Left hindlimb (tissue), 1 donor: ENCODE data around the gene IER5L.
"Not testable (repeated sequence)": the region's sequence is repeated elsewhere in the genome, so short reads cannot be mapped to it uniquely, and the experiment has no call there.

Source experiments
- DNase-seq: peaks from one replicate; pipeline ENCODE4 v3.0.0-alpha.2; 2018

Gene IER5L

DNA sequence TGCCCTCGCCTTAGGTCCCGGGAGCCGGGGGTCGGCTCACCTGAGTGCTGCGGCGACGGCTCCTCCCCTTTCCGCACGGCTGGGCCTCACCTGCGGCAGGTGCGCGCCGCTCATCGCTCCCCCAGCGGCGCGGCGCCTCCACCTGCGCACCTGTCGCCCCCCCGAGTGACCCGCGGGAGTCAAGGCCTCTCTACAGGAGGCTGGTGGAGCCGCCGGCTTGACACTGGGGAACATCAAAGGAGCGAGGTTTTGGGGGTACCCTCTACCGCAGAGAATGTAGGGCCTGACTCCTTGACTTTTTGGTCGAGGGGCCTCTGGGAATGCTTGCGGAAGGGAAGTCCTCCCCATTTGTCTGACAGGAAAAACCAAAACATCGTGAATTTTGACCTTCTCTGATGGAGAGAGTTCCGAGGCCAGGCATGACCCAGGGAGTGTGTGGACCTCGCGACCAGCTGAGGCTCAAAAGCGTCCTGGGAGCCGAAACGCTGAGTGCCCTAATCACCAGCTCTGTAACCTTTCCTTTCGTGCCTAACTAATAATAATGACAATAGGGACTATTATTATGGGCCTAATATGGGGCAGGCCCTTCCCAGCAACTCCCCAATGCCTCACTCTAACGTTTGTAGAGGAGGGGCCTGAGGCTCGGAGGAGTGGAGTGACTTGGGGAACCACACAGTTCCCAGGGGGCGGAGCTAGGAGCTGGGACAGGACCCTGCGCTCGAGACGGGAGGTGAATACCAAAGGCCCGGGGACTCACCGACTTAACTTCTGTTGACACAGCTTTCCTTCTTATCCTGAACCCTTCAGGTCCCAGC is 714 bp upstream of the IER5L start:
- no peak for DNase-seq

DNA sequence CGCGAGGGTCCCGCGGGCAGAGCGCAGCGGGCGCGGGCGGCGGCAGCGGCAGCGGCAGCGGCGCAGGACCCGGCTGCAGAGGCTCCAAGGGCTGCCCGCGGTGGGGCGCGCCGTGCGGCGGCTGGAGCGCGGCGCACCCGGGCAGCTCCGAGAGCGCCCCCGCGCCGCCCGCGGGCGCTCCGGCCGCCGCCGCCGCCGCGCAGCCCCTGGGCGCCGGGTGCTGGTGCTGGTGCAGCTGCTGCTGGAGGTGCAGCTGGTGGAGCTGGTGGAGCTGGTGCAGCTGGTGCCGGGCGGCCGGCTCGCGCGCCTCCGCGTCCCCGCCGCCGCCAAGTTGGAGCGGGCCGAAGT is 644 bp downstream of the IER5L start:
- DNase-seq, result no peak

DNA sequence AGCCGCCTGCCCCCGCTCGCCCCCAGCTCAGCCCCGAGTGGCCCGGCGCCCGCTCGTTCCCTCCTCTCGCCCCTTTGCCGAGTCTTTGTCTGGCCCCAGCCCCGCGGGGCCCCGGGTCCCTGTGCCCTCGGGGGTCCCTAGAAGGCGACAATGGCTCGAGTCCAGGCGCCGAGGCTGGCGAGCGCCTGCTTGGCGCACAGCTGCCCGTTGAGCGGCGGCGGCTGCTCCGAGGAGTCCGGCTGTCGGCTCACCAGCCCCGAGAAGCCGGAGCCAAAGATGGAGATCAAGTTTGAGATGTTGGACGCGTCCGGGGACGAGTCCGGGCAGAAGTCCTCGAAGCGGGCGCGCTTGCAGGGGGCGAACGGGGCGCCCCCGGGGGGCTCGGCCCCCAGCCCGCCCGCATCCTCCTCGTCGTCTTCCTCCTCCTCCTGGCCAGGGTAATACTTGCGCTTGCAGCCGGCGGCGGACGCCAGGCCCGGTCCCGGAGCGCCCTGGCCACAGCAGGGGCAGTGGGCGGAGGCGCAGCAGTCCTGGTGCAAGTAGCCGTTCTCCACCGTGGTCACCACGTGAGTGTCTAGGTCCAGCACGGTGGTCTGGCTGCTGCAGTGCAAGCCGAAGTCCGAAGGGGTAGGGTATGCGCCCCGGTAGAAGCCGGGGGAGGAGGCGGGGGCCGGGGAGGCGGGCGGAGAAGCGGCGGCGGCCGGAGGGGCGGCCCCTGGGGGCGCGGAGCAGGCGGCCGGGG is 1.2 kb downstream of the IER5L start:
- peak; percentile 65 for DNase-seq

DNA sequence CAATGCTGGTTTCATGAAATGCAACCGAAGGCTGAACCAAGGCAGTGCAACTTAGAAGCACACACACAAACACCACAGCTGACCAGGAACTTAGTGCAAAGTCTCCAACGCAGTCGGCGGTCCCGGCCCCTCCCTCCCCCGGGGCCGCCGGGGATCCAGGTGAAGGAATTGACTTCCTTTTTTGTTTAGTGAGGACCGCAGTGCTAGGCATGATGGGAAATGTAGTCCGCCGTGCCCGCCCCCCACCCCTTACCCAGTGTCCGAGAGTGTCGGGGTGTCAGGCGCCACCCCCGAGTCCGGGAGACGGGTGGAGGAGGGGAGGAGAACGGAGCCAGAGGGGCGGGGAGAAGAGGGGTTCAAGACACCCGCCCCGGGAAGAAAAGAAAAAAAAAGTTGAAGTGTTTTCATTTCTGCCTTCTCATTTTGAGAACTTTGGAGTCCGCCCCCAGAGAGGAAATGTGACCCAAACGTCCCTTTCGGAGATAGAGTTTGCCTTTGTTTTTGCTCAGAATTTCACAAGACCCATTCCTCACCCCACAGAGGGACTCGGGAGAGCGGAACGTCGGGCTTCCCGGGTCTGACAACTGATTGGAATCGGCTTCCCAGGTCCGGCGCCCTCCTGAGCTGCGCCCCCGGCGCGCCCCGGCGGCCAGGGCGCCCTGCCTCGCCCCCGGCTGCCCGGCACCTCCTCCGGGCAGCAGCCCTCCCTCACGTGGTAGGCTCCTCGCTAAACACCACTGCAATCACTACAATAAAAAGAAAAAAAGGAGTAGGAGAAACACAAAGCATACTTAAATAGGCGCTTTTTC is 2.0 kb downstream of the IER5L start:
- DNase-seq, result peak; percentile 95

DNA sequence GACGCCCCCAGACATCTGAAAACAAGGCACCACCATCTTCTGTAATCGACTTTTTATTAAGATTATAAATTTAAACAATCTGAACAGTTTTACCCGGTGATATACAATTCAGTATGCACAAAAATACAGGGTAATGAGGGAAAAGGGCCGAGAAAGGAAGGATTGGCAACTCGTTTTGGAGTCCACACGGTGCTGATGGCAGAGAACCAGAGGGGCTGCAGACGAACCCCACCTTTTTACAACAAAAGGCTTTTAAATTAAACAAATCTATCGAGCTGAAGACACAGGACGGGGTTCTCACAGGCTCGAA is 2.6 kb downstream of the IER5L start:
- DNase-seq, result no peak

DNA sequence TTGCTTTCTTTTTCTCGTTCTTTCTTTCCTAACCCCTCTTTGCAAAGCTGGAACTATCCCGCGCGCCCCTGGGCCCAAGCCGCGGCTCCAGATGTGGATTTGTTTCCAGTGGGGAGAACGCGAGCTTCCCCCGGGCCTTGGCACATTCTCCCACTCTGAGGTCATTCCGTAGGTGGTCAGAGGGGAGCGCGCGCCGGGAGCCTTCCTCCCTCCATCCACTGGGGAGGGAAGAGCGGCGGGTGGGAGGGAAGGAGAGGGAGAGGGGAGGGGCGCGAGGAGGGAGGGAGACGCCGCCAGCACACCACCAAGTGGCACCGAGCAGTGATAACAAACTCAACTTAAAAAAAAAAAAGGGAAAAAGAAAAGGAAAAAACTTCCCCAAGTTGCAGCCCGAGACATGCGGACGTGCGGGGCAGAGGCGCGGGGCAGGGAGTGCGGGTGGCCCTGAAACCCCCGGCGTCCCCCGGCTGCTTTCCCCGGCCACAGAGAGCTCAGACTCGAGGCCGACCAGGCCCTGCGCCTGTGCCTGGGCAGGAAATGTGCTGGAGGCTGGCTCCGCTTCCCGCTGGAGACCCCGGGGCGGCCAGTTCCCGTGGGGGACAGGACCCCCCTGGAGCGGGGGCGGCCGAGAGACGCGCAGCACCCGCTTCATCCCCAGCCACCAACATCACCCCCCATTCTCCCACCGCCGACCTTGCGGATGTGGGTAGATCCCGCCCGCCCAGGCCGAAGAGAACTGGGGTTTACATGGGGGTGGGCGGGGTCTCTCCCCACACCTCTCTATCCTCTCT is 3.1 kb downstream of the IER5L start:
- DNase-seq, result peak; percentile 88

DNA sequence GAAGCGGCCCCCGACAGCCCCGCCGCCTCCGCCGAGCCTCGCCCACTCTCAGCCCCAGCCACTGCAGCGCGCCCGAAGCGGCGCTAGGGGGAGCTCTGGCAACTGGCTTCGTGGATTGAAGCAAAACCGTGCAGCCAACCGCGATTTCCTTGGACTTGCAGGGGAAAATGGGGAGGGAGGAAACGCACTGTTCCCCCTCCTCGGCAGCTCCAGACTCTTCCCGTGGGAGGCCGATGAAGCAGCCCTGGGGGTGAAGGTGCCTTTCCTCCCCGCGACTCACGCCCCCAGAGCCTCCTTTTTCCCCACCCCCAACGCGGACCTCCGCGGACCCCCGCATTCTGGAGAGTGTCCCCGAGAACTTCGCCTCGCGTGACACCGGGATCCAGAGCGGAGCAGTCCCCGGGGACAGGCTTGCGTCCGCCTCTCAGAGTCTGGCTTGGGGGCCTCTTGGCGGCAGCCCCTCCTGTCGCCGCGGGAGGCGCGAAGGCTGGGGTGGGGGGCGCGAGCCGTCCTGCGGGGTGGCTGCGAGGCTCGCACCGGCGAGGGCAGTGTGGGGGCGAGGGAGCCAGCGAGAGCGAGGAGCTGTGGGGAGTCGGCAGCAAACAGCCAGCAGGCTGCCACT is 3.8 kb downstream of the IER5L start:
- DNase-seq, result peak; percentile 93

DNA sequence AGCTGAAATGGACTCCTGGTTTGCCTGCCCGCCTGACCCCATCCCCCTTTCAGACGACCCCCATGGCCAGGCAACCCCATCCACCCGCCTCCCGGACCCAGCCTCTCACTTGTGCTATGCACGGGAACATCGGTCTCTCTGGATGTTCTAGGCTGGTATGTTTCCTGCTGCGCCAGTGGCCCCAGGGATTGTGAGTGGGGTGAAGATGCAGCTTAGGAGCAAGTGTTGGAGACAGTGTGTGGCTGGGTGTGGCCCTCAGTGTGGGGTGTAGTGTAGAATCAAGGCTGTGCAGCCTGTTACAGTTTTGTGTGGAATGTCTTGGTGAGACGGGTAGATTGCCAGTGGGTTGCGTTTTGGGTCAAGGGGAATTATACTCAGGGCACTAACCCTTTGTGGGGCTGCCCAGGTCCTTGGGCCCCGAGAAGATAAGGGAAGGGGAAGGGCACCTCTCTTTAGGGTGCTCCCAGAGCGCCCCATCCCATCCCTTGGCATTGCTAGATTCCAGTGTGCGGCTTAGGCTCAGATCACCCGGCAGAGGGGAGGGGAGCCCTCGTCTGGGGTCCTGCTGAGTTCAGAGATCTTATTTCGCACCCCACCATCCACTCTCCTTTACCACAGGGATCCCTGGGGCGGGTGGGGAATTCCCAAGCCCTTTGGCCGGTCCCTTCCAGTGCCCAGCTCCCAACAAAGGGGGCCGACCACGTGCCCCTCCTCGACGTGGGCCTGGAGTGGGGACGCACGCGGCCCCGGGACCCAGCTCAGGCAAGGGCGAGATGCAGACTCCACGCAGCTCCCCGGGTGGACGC is 4.6 kb downstream of the IER5L start:
- no peak for DNase-seq

DNA sequence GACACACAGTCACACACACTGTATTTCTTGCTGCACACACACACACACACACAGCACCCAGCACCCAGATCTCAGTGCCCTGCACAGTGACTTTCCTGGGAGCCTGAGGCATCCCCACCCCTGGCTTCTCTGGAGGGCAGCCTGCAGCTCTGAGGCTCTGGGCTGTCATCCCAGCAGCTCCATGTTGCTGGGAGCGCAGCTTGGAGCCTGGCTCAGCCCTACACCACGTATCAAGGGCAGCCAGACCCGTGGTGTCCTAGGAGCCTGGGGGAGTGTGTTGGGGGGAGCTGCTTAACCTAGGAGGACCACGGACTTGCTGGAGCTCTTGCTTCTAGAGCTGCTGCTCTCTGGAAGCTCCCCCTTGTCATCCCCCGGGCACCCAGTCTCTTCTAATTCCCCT is 5.2 kb downstream of the IER5L start:
- no peak for DNase-seq

DNA sequence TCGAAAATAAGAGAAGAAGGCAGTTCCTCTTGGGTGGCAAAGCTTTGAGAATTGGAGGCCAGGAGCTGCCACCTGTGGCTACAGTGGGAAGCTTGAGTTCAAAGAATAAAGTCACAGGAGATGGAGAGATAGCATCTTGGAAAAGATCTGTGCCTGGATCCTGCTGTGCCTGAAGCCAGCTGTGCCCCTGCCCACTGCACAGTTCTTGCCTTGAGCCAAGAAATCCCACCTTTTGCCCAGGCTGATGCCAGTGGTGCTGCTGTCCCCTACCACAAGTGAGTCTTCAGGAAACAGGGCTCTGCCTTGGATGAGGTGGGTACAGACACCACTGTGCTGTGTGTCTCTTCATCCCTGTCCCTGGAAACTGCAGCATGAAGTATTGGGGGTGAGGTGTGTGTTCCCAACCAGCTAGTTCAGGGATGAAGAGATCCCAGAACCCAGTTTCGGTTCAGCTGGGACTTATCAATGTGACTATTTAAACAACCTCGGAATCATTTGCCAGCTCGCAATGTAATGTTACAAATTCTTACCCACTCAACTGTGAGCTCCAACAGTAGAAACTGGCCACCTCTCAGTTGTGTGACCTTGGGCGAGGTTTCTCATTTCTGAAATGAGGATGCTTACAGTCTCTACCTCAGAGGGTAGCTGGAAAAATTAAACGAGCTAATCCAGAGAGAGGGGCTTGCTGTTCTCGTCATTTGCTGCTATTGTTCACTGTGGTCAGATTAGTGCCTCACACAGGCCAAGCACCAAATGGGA is 5.9 kb downstream of the IER5L start:
- DNase-seq, result no peak

DNA sequence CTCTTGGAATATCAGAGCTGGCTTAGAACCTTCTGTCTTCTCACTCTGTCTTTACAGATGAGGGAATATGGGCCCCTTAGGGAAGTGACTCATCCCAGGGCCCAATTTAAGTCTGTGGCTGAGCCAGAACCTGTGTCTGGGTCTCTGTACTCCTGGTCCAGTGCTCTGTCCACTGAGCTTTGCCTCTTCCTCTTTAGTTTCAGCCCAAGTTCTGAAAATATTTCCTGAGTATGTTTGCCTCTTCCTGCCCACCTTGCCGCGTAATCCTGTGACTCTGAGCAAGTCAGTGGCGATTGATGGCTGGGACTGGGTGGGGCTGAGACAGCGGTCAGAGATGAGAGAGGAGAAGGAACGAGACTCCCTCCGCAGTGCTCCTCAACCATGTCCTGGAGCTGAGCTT is 7.8 kb downstream of the IER5L start:
- no peak for DNase-seq

DNA sequence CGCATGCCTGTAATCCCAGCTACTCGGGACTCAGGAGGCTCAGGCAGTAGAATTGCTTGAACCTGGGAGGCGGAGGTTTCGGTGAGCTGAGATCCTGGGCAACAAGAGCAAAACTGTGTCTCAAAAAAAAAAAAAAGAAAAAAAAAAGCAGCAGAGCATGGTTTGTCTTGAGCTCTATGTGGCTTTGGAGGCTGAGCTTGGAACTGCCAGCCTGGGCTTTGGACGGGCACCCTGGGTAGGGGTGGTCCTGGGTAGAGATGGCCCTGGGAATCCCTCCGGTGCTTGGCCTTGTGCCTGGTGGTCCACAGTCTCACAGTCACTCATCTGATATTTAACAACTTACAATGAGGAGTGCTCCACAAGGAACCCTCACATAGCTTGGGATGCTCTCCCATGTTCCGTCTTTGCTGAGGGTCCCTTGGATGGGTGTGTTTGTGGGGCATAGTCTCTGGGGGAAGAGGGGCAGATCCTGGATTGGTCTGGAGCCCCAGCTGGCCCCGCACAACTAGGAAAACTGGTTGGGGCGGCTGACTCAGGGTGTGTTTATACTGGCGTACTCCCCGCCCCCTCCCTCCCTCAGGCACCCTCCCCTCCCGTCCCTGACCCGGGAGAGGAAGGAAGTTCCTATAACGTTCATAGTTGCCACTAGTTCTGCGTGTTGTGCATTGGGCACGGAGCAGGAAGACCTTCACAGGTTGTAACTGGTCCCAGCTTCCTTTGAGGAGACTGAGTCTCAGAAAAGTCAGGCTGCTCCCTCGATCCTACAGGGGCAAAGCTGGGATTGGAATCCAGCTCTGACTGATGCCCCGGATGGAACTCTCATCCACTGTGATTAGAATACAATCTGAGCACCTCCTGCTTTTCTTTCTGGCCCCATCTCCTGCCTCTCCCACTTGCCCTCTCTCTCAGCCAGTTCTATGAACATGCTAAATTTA is 11.2 kb downstream of the IER5L start:
- peak; percentile 77 for DNase-seq

DNA sequence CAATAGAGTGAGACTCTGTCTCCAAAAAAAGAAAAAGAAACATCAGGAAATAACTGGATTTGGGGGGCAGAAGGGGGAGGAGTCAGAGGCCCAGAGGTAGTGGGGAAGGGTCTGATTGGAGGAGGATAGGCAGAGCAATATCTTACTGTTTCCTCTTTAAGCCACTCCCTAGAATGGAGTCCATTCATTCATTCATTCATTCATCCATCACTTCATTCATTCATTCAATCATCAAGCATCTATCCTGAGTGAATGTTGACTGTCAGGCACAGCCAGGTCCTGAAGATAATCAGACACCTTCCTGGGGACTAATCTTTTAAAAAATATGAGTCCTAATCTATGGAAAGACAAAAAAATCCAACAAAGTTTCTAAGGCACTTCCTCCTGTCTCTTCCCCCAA is 12.9 kb downstream of the IER5L start:
- no peak for DNase-seq

DNA sequence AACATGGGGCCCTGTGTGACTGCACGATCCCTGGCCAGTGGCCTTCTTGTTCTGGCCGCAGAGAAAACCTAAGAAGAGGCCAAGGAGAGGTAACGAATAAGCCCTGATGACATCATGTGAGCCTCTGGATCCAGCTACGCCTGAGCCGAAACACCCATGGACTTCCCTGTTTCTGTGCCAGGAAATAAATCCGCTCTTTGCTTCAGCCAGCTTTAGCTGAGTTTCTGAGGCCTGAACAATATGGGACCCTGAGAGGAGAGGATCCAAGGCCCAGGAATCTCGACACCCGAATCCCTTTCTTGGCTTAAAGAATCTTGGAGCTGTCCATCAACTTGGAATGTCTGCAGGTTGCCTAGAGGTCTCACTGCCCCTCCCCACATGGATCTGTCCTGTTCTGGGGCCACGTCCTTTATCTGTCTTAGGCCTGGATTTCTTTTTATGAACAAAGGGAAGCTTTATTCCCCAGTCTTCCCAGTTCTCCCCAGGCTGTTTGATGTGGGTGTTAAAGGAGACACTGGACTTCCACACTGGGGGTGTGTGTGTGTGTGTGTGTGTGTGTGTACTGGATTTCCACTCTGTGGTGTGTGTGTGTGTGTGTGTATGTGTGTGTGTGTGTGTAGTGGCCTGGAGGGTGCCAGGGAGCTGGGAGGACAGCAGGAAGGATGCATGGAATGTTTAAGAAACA is 13.7 kb downstream of the IER5L start:
- DNase-seq, result peak; percentile 83

DNA sequence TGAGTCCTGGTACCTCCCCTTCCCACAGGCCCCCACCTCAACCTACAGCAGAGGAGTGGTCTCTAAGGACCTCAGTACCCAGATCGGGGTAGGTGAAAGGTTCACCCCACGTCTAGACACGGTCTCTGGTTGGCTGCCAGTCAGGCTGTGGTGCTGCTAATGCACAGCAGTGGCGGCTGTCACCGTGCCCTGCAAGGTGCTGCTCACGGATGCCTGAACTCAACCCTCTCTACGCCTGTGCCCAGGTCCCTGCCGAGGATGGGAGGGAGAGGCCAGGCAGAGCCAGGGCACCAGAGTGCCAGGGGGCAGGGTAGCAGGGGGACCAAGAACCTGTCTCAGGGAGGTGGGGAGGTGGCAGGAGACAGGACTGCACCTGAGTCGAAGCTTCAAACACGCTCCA is 14.3 kb downstream of the IER5L start:
- DNase-seq, result no peak

DNA sequence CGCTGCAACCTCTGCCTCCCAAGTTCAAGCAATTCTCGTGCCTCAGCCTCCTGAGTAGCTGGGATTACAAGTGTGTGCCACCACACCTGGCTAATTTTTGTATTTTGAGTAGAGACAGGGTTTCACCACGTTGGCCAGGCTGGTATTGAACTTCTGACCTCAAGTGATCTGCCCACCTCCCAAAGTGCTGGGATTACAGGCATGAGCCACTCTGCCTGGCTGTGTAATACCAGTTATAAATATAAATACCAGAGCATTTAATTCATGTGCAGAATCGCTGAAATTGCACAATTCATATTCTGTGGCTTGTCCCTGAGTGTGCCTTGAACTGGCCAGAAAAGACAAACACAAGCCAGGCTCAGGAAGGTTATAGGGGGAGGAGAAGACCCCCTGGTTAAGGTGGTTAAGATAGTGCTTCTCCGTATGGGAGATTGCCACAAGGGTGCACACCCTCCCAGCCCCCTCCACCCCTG is 14.8 kb downstream of the IER5L start:
- DNase-seq, result not testable (repeated sequence)

DNA sequence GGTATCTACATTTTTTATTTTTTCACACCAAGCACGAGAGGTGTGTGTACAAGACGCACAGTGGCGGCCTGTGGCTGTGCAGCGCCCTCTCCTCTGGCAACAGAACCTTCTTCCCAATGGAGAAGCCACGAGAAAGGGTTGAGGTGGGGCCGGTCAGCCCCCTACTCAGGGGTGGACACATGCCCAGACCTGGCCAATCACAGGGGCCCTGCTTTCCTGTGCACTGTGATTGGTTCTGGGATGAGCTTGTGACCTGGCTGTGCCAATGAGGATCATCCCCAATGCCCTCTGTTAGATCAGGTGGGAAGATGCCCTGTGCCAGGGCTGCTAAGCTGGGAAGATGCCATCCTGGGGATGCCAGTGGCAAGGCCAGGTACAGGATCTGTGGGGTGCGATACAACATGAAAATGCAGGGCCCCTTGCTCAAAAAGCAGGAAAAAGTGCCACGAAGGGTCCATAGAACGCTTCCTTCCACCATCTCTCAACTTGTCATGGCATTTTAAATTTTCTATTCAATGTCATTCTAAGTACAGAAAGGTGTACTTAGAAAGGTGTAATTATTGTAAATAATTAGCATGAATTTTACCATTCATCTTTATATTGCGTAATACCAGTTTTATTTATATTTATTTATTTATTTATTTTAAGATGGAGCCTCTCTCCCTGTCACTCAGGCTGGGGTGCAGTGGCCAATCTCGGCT is 15.4 kb downstream of the IER5L start:
- no peak for DNase-seq

DNA sequence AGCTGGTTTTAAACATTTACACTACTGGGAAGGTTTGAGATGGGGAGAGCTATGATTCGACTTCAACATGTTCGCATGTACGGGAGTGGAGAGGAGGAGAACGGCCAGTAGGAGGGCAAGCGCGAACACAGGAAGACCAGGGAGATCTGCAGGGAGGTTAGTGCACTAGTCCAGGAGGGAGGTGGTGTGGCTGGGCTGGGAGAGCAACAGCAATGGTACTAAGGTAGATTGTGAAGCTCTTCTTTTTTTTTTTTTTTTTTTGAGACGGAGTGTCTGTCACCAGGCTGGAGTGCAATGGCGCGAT is 16.6 kb downstream of the IER5L start:
- no peak for DNase-seq
